Spleen (tissue), 11 donors: Measurements from ENCODE around the gene EPHB3. TPM values are rescaled to one million over a fixed set of nuclear protein-coding genes. Genes with fewer than 3 reads are reported as not detected.

Experiments
- DNase-seq: peaks from one replicate; pipeline ENCODE4 v3.0.0-alpha.2; 2020
- H3K27ac ChIP-seq, 8 donors: fragments of 200-600 bp; sonication (generic) in 7 of 8; 1 replicate in 4 of 8; 2 replicates in 4 of 8; pipeline versions ENCODE4 v1.5.0 to v1.8.0; 2016 to 2021; ENCODE audit warnings: inconsistent platforms in 4 of 8, mild to moderate bottlenecking in 4 of 8, moderate library complexity in 1 of 8
- H3K27me3 ChIP-seq, 7 donors: fragments of 200-600 bp; sonication (generic) in 6 of 7; replicated peaks in 1 of 7; 1 replicate in 4 of 7; 2 replicates in 3 of 7; pipeline versions ENCODE4 v1.5.0 to v1.8.0; 2016 to 2021; ENCODE audit warnings: inconsistent platforms in 3 of 7, mild to moderate bottlenecking in 1 of 7
- H3K36me3 ChIP-seq, 6 donors: fragments of 200-600 bp; sonication (generic) in 5 of 6; 1 replicate in 4 of 6; 2 replicates in 2 of 6; pipeline versions ENCODE4 v1.5.0 to v1.8.0; 2016 to 2021; ENCODE audit warnings: inconsistent platforms in 2 of 6
- H3K4me1 ChIP-seq, 6 donors: fragments of 200-600 bp; sonication (generic) in 5 of 6; 1 replicate in 3 of 6; 2 replicates in 3 of 6; pipeline versions ENCODE4 v1.5.0 to v1.8.0; 2016 to 2021; ENCODE audit warnings: inconsistent platforms in 3 of 6
- H3K4me3 ChIP-seq, 8 donors: fragments of 200-600 bp; sonication (generic) in 7 of 8; 1 replicate in 4 of 8; 2 replicates in 4 of 8; pipeline versions ENCODE4 v1.5.0 to v1.8.0; 2016 to 2021; ENCODE audit warnings: inconsistent platforms in 4 of 8, mild to moderate bottlenecking in 4 of 8, moderate library complexity in 2 of 8
- H3K9me3 ChIP-seq, 8 donors: fragments of 200-600 bp; sonication (generic) in 7 of 8; 1 replicate in 4 of 8; 2 replicates in 4 of 8; pipeline versions ENCODE4 v1.5.0 to v1.8.0; 2016 to 2021; ENCODE audit warnings: inconsistent platforms in 4 of 8
- CTCF ChIP-seq, 11 experiments: fragments of 200-600 bp in 7 of 11; fragments of 450-650 bp in 4 of 11; sonication (generic) in 4 of 11; IDR thresholded peaks in 8 of 11; conservative IDR thresholded peaks in 3 of 11; 1 replicate in 7 of 11; 2 replicates in 4 of 11; pipeline versions ENCODE4 v1.4.0 to v1.8.0; 2016 to 2021; ENCODE audit warnings: antibody characterized with exemption in 11 of 11, inconsistent platforms in 4 of 11, mild to moderate bottlenecking in 1 of 11
- POLR2A ChIP-seq, 3 donors: fragments of 450-650 bp; IDR thresholded peaks; one replicate each; pipeline ENCODE4 v1.5.1; 2017; ENCODE audit warnings: antibody characterized with exemption in 3 of 3, mild to moderate bottlenecking in 1 of 3
- POLR2AphosphoS5 ChIP-seq, 3 donors: sonication (generic); formaldehyde crosslinking; IDR thresholded peaks; one replicate each; pipeline ENCODE4 v1.5.1; 2017; ENCODE audit warnings: antibody characterized with exemption in 3 of 3
- WGBS, 5 donors: extraction: QIAGEN DNeasy Blood & Tissue Kit in 3 of 5; methylation state at CpG; one replicate each; pipeline versions ENCODE4 v1.1.5 to v1.1.7; 2013 to 2018; 5-methylcytosine and 5-hydroxymethylcytosine counted together
- intact Hi-C: fragments of 100-400 bp; cut with DNase I; formaldehyde crosslinking; loops from one replicate; pipeline ENCODE4 v1.15.0; 2023; ENCODE audit warnings: low total_unique reads
- polyA plus RNA-seq, 3 donors: library from polyadenylated mRNA; stranded (reverse); fragments of 200-250 nt; gene quantifications; one replicate each; pipeline ENCODE4 v1.2.1, GENCODE V29; 2013
- total RNA-seq, 7 donors: library from RNA; depleted of rRNA in 3 of 7; stranded (reverse); fragments of >200 nt in 3 of 7; fragmentation: NEBNext Ultra II Directional in 4 of 7; extraction: Animal tissue kit (Norgen Biotek cat#: 25700) in 4 of 7; gene quantifications; one replicate each; pipeline versions ENCODE4 v1.1.0 to v1.2.1, GENCODE V29; 2016 to 2021
- donor health status: healthy with polysubstance abuse.
- donor health status: DM: no; HTN: no; CAD: no; lungs with moderate emphysema.
- donor health status: DM: no; HTN: no; CAD: no.
- donor health status: Bipolar disorder and iron deficiency.
- donor health status: healthy.
- donor health status: DM: no; HTN: no; CAD: no.
- donor health status: DM: yes; HTN: yes; CAD: no.

EPHB3 gene
- total and polyA plus RNA-seq, 10 donors, result 0.23 to 2.3 (median 0.88) TPM

- Histone ChIP-seq H3K36me3 (peaks cover 0 to 9% (median 0%) of the 10 kb centered on the region in 6 donors), H3K4me3 (no peak overlapping the region), H3K4me1 (peaks cover 0 to 22% (median 9%) of the 10 kb centered on the region in 6 donors), H3K27me3 (peaks cover 0 to 27% (median 0%) of the 10 kb centered on the region in 7 donors), H3K9me3 (no peaks in the 10 kb centered on the region), H3K27ac (no peak overlapping the region)
- DNase-seq, result no peak
- 88 to 95% (median 91%) methylated on average over 4 to 15 of the region's 15 CpGs for WGBS, 5 donors
- intact Hi-C loops, result no loop called here
- TF ChIP-seq POLR2A (IDR thresholded peaks at IDR 0.05), result no peak
- TF ChIP-seq CTCF (IDR thresholded peaks at IDR 0.05 in 8 of 11, conservative IDR thresholded peaks at IDR 0.05 in 3 of 11), result no peak
- no peak for TF ChIP-seq POLR2AphosphoS5 (IDR thresholded peaks at IDR 0.05)
These were observed 16.0 kb downstream of the EPHB3 start for GRCh38 chr3:184577546-184577945.

GRCh38 chr3:184578218-184578617 is 16.6 kb downstream of the EPHB3 start:
- no peak for TF ChIP-seq POLR2AphosphoS5 (IDR thresholded peaks at IDR 0.05)
- no peak for TF ChIP-seq CTCF (IDR thresholded peaks at IDR 0.05 in 8 of 11, conservative IDR thresholded peaks at IDR 0.05 in 3 of 11)
- TF ChIP-seq POLR2A (IDR thresholded peaks at IDR 0.05), result no peak
- 79 to 93% (median 89%) methylated on average over 5 to 7 of the region's 7 CpGs for WGBS, 5 donors
- peaks cover 0 to 9% (median 0%) of the 10 kb centered on the region in 6 donors for H3K36me3 ChIP-seq
- H3K27me3 ChIP-seq, result peaks cover 0 to 29% (median 3%) of the 10 kb centered on the region in 7 donors
- H3K4me1 ChIP-seq, result peaks cover 2 to 29% (median 15%) of the 10 kb centered on the region in 6 donors
- H3K27ac ChIP-seq, result no peak overlapping the region
- intact Hi-C loops, result no loop called here
- H3K4me3 ChIP-seq, result no peak overlapping the region
- no peaks in the 10 kb centered on the region for H3K9me3 ChIP-seq
- DNase-seq, result no peak

- Histone ChIP-seq H3K4me1 (peaks cover 5 to 35% (median 21%) of the 10 kb centered on the region in 6 donors), H3K4me3 (no peak overlapping the region), H3K9me3 (no peaks in the 10 kb centered on the region), H3K36me3 (peaks cover 0 to 9% (median 0%) of the 10 kb centered on the region in 6 donors), H3K27ac (no peak overlapping the region), H3K27me3 (peaks cover 0 to 35% (median 9%) of the 10 kb centered on the region in 7 donors)
- intact Hi-C loops, result no loop called here
- no peak for DNase-seq
- TF ChIP-seq CTCF (IDR thresholded peaks at IDR 0.05 in 8 of 11, conservative IDR thresholded peaks at IDR 0.05 in 3 of 11) (no peak), POLR2A (IDR thresholded peaks at IDR 0.05) (no peak), POLR2AphosphoS5 (IDR thresholded peaks at IDR 0.05) (no peak)
- WGBS, 5 donors, result 82 to 97% (median 90%) methylated on average over 7 of the region's 7 CpGs
These were observed 17.2 kb downstream of the EPHB3 start for GRCh38 chr3:184578822-184579221.

GRCh38 chr3:184579513-184579912 is 17.9 kb downstream of the EPHB3 start:
- intact Hi-C loops, result no loop called here
- Histone ChIP-seq H3K9me3 (no peaks in the 10 kb centered on the region), H3K4me3 (no peak overlapping the region), H3K27ac (no peak overlapping the region), H3K36me3 (peaks cover 0 to 9% (median 0%) of the 10 kb centered on the region in 6 donors), H3K4me1 (peaks cover 5 to 41% (median 25%) of the 10 kb centered on the region in 6 donors), H3K27me3 (peaks cover 0 to 42% (median 13%) of the 10 kb centered on the region in 7 donors)
- TF ChIP-seq POLR2A (IDR thresholded peaks at IDR 0.05), result no peak
- TF ChIP-seq CTCF (IDR thresholded peaks at IDR 0.05 in 8 of 11, conservative IDR thresholded peaks at IDR 0.05 in 3 of 11), result no peak
- TF ChIP-seq POLR2AphosphoS5 (IDR thresholded peaks at IDR 0.05), result no peak
- DNase-seq, result no peak
- WGBS, 5 donors, result 64 to 84% (median 78%) methylated on average over 21 to 22 of the region's 22 CpGs
